Esophagus squamous epithelium (tissue), 4 donors: Measurements from ENCODE around the gene PFDN2.

Source experiments
- CTCF ChIP-seq, 6 experiments: fragments of 450-650 bp in 4 of 6; fragments of 200-600 bp in 2 of 6; sonication (generic) in 2 of 6; IDR thresholded peaks; one replicate each; pipeline ENCODE4 v1.5.1; 2016 to 2019; ENCODE audit warnings: antibody characterized with exemption in 6 of 6, mild to moderate bottlenecking in 4 of 6, moderate library complexity in 4 of 6
- POLR2A ChIP-seq, 4 donors: fragments of 450-650 bp; IDR thresholded peaks; one replicate each; pipeline ENCODE4 v1.6.1; 2017; ENCODE audit warnings: antibody characterized with exemption in 4 of 4, mild to moderate bottlenecking in 4 of 4, moderate library complexity in 3 of 4

- TF ChIP-seq POLR2A (IDR thresholded peaks at IDR 0.05) (no peak), CTCF (IDR thresholded peaks at IDR 0.05) (no peak)
Observed at GRCh38 chr1:161113915-161114314, 3.9 kb downstream of the PFDN2 start.
